HepG2 (cell line): ENCODE data around the gene F7. TPM values are rescaled to one million over a fixed set of nuclear protein-coding genes. Genes with fewer than 3 reads are reported as not detected.

Experiments used
- ADNP ChIP-seq: sonication (generic); formaldehyde crosslinking; IDR thresholded peaks from 2 replicates; pipeline ENCODE4 v1.4.0; 2020; ENCODE audit warnings: missing genetic modification reagents
- CEBPG ChIP-seq: IDR thresholded peaks from 2 replicates; pipeline ENCODE4 v1.6.1; 2016
- FOXC1 ChIP-seq: sonication (generic); formaldehyde crosslinking; IDR thresholded peaks from 2 replicates; pipeline ENCODE4 v1.8.0; 2022; ENCODE audit warnings: mild to moderate bottlenecking, missing genetic modification reagents, borderline replicate concordance
- FOXJ3 ChIP-seq: sonication (generic); formaldehyde crosslinking; IDR thresholded peaks from 2 replicates; pipeline ENCODE4 v1.4.0; 2020; ENCODE audit warnings: missing genetic modification reagents, mild to moderate bottlenecking, borderline replicate concordance
- GATAD2A ChIP-seq: IDR thresholded peaks from 2 replicates; pipeline ENCODE4 v1.6.1; 2016
- IKZF4 ChIP-seq: sonication (generic); formaldehyde crosslinking; IDR thresholded peaks from 2 replicates; pipeline ENCODE4 v1.5.1; 2020; ENCODE audit warnings: borderline replicate concordance, mild to moderate bottlenecking, low read depth, missing genetic modification reagents; ENCODE audit errors: not compliant biosample characterization
- LCORL ChIP-seq, 2 experiments: fragments of 450-650 bp in 1 of 2; sonication (generic) in 1 of 2; formaldehyde crosslinking in 1 of 2; IDR thresholded peaks; 2 replicates each; pipeline versions ENCODE4 v1.5.0 to v1.6.1; 2017 to 2020; ENCODE audit warnings: antibody characterized with exemption in 1 of 2, missing genetic modification reagents in 1 of 2
- MED8 ChIP-seq: sonication (generic); formaldehyde crosslinking; IDR thresholded peaks from 2 replicates; pipeline ENCODE4 v1.8.1; 2023; ENCODE audit warnings: mild to moderate bottlenecking, missing genetic modification reagents; ENCODE audit not compliant: insufficient replicate concordance
- MIER2 ChIP-seq: IDR thresholded peaks from 2 replicates; pipeline ENCODE4 v1.6.1; 2016; ENCODE audit warnings: missing biosample characterization, missing genetic modification reagents
- SIX4 ChIP-seq: sonication (generic); formaldehyde crosslinking; IDR thresholded peaks from 2 replicates; pipeline ENCODE4 v1.4.0; 2020; ENCODE audit warnings: missing genetic modification reagents
- SMARCE1 ChIP-seq: fragments of 450-650 bp; IDR thresholded peaks from 2 replicates; pipeline ENCODE4 v1.6.1; 2017; ENCODE audit warnings: borderline replicate concordance
- SNRNP70 ChIP-seq: fragments of 200-400 bp; formaldehyde crosslinking; IDR thresholded peaks from 2 replicates; pipeline ENCODE4 v1.6.1; 2017; ENCODE audit warnings: mild to moderate bottlenecking, low read depth, low read length, moderate library complexity
- TSC22D2 ChIP-seq: sonication (generic); formaldehyde crosslinking; IDR thresholded peaks from 2 replicates; pipeline ENCODE4 v1.5.1; 2020; ENCODE audit warnings: missing genetic modification reagents, mild to moderate bottlenecking, borderline replicate concordance
- ZFP41 ChIP-seq: sonication (generic); formaldehyde crosslinking; IDR thresholded peaks from 2 replicates; pipeline ENCODE4 v1.4.0; 2020; ENCODE audit warnings: mild to moderate bottlenecking, missing genetic modification reagents, borderline replicate concordance
- ZFX ChIP-seq: sonication (generic); formaldehyde crosslinking; IDR thresholded peaks from 2 replicates; pipeline ENCODE4 v1.4.0; 2020; ENCODE audit warnings: mild to moderate bottlenecking, low read depth, missing genetic modification reagents, moderate library complexity
- ZNF317 ChIP-seq: sonication (generic); formaldehyde crosslinking; IDR thresholded peaks from 2 replicates; pipeline ENCODE4 v1.5.0; 2020; ENCODE audit warnings: mild to moderate bottlenecking, missing genetic modification reagents
- ZNF333 ChIP-seq: sonication (generic); formaldehyde crosslinking; IDR thresholded peaks from 2 replicates; pipeline ENCODE4 v1.4.0; 2020; ENCODE audit warnings: mild to moderate bottlenecking, missing genetic modification reagents, borderline replicate concordance
- ZNF383 ChIP-seq: sonication (generic); formaldehyde crosslinking; IDR thresholded peaks from 2 replicates; pipeline ENCODE4 v1.4.0; 2020; ENCODE audit warnings: missing genetic modification reagents, mild to moderate bottlenecking, borderline replicate concordance
- ZNF607 ChIP-seq: sonication (generic); formaldehyde crosslinking; IDR thresholded peaks from 2 replicates; pipeline ENCODE4 v1.5.1; 2020; ENCODE audit warnings: missing genetic modification reagents, mild to moderate bottlenecking, borderline replicate concordance
- ZNF749 ChIP-seq: sonication (generic); formaldehyde crosslinking; IDR thresholded peaks from 2 replicates; pipeline ENCODE4 v1.8.0; 2022; ENCODE audit warnings: mild to moderate bottlenecking, missing genetic modification reagents, moderate library complexity, borderline replicate concordance
- polyA plus RNA-seq, 8 experiments: library from polyadenylated mRNA; depleted of rRNA in 3 of 8; stranded (reverse) in 7 of 8; unstranded in 1 of 8; fragments of >200 nt; fragmentation: Illumina TruSeq in 4 of 8; extraction: Trizol in 4 of 8; gene quantifications; 2 replicates each; pipeline versions ENCODE4 v1.2.1 to v1.2.3, GENCODE V29; 2011 to 2016; ENCODE audit warnings: low read depth in 4 of 8, missing spikeins in 1 of 8, mixed read lengths in 1 of 8; ENCODE audit not compliant: insufficient read depth in 1 of 8
- total RNA-seq, 5 experiments: library from RNA; depleted of rRNA; stranded (reverse); fragments of >200 nt; fragmentation: Illumina TruSeq; extraction: Trizol; gene quantifications; 2 replicates each; pipeline ENCODE4 v1.2.3, GENCODE V29; 2016; ENCODE audit warnings: low read depth in 1 of 5
- TF ChIP-seq, protein P1 (sequence below): sonication (generic); formaldehyde crosslinking; IDR thresholded peaks from 2 replicates; pipeline ENCODE4 v1.5.0; 2020; ENCODE audit warnings: mild to moderate bottlenecking, missing genetic modification reagents, borderline replicate concordance
- TF ChIP-seq, protein P2 (sequence below), 2 experiments: sonication (generic) in 1 of 2; formaldehyde crosslinking in 1 of 2; IDR thresholded peaks; 2 replicates each; pipeline versions ENCODE4 v1.4.0 to v1.6.1; 2018 to 2020; ENCODE audit warnings: missing genetic modification reagents in 2 of 2, borderline replicate concordance in 1 of 2, low read depth in 1 of 2, mild to moderate bottlenecking in 1 of 2, missing biosample characterization in 1 of 2

Gene F7
- total and polyA plus RNA-seq, 2 of the 13 experiments (the other 11 are each of a cell fraction or from before 2014, with no cell fraction given), result 12.6 to 26.5 TPM

DNA sequence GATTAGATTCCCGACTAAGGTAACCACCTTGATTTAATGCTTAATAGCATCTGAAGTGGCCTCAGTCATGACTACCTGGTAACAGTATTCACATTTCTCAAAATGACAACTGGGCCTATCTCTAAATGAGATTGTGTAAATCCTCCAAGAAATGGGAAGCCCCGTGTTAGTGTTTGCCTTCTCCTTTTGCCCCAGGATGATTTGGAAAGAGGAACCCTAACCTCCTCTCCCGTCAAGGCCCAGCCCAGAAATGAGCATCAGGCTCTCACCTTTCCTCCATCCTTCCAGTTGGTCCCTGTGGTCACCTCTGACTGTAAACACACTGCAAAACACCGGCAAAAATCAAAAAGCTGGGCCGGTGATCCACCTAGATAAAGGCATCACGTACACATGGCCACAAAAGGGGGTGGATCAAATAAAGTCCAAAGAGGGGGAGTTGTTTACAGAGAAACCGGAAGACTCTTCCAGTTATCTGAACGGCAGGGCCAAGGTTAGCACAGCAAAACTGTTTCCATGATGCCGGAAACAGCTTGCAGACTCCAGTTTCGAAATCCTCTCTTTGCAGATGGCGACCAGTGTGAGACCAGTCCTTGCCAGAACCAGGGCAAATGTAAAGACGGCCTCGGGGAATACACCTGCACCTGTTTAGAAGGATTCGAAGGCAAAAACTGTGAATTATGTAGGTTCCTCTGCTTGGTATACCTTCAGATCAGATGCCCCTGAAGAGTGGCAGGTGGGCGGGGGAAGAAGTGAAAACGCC lies 33.4 kb downstream of the F7 start (continued):
- TF ChIP-seq ZFP41 (CRISPR knock-in tag) (peak; percentile 12; the same call in 1 of the 2 replicates), ZNF607 (CRISPR knock-in tag) (0 out of 2 replicates have a peak, but pooled peaks have one; percentile 69), MIER2 (CRISPR knock-in tag) (peak; percentile 85), CEBPG (peak; percentile 92), ZNF333 (CRISPR knock-in tag) (0 out of 2 replicates have a peak, but pooled peaks have one; percentile 30), SNRNP70 (no peak), LCORL (IDR thresholded peaks at IDR 0.05) (no peak), LCORL (CRISPR knock-in tag; IDR thresholded peaks at IDR 0.05) (peak; percentile 91), MED8 (CRISPR knock-in tag) (peak; percentile 99), ZNF317 (CRISPR knock-in tag) (peak; percentile 83; the same call in 1 of the 2 replicates), IKZF4 (CRISPR knock-in tag) (no peak), FOXC1 (no peak), SIX4 (CRISPR knock-in tag) (peak; percentile 83), ZNF749 (CRISPR knock-in tag) (no peak), SMARCE1 (no peak), GATAD2A (CRISPR knock-in tag) (peak; percentile 86), ZFX (peak; percentile 77), TSC22D2 (CRISPR knock-in tag) (0 out of 2 replicates have a peak, but pooled peaks have one; percentile 53), ZNF383 (CRISPR knock-in tag) (no peak), FOXJ3 (CRISPR knock-in tag) (peak; percentile 94; the same call in 1 of the 2 replicates), ADNP (CRISPR knock-in tag) (no peak)
- TF ChIP-seq, protein P1, sequence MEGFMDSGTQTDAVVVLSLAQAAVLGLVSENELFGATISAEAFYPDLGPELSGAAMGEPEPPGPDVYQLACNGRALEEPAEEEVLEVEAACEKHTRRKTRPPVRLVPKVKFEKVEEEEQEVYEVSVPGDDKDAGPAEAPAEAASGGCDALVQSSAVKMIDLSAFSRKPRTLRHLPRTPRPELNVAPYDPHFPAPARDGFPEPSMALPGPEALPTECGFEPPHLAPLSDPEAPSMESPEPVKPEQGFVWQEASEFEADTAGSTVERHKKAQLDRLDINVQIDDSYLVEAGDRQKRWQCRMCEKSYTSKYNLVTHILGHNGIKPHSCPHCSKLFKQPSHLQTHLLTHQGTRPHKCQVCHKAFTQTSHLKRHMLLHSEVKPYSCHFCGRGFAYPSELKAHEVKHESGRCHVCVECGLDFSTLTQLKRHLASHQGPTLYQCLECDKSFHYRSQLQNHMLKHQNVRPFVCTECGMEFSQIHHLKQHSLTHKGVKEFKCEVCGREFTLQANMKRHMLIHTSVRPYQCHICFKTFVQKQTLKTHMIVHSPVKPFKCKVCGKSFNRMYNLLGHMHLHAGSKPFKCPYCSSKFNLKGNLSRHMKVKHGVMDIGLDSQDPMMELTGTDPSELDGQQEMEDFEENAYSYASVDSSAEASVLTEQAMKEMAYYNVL (CRISPR knock-in tag), result peak; percentile 93; the same call in 1 of the 2 replicates
- TF ChIP-seq, protein P2, sequence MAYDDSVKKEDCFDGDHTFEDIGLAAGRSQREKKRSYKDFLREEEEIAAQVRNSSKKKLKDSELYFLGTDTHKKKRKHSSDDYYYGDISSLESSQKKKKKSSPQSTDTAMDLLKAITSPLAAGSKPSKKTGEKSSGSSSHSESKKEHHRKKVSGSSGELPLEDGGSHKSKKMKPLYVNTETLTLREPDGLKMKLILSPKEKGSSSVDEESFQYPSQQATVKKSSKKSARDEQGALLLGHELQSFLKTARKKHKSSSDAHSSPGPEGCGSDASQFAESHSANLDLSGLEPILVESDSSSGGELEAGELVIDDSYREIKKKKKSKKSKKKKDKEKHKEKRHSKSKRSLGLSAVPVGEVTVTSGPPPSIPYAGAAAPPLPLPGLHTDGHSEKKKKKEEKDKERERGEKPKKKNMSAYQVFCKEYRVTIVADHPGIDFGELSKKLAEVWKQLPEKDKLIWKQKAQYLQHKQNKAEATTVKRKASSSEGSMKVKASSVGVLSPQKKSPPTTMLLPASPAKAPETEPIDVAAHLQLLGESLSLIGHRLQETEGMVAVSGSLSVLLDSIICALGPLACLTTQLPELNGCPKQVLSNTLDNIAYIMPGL (CRISPR knock-in tag; IDR thresholded peaks at IDR 0.05; ENCODE audit: borderline replicate concordance in 1 of 2, low read depth in 1 of 2), result peak in 1 of 2 experiments; percentile 64; a peak in 2 of 4 replicates
